Subcutaneous abdominal adipose tissue (tissue), 5 donors: ENCODE results near the gene TMPRSS6.

Experiments
- H3K27ac ChIP-seq: one replicate; pipeline ENCODE4 v1.7.0; 2013; ENCODE audit warnings: low read depth, mild to moderate bottlenecking, inconsistent platforms, low read length, moderate library complexity
- H3K27me3 ChIP-seq, 5 donors: one replicate each; pipeline ENCODE4 v1.7.0; 2013; ENCODE audit warnings: low read length in 5 of 5, inconsistent platforms in 1 of 5; ENCODE audit not compliant: control insufficient read depth in 5 of 5, insufficient read depth in 4 of 5
- H3K36me3 ChIP-seq, 5 donors: one replicate each; pipeline ENCODE4 v1.7.0; 2013; ENCODE audit warnings: low read length in 5 of 5; ENCODE audit not compliant: control insufficient read depth in 5 of 5, insufficient read depth in 5 of 5
- H3K4me1 ChIP-seq, 5 donors: one replicate each; pipeline ENCODE4 v1.7.0; 2013; ENCODE audit warnings: low read length in 5 of 5, mild to moderate bottlenecking in 3 of 5, moderate library complexity in 1 of 5; ENCODE audit not compliant: control insufficient read depth in 5 of 5, insufficient read depth in 5 of 5
- H3K4me3 ChIP-seq, 5 donors: one replicate each; pipeline ENCODE4 v1.7.0; 2013; ENCODE audit warnings: low read length in 5 of 5, low read depth in 1 of 5
- H3K9ac ChIP-seq, 5 donors: one replicate each; pipeline ENCODE4 v1.7.0; 2013; ENCODE audit warnings: low read length in 5 of 5, mild to moderate bottlenecking in 4 of 5, moderate library complexity in 3 of 5
- H3K9me3 ChIP-seq, 5 donors: one replicate each; pipeline ENCODE4 v1.7.0; 2013; ENCODE audit warnings: low read length in 5 of 5; ENCODE audit not compliant: control insufficient read depth in 5 of 5
- donor health status: healthy.
- donor health status: healthy.
- donor health status: healthy.
- donor health status: healthy.
- donor health status: healthy.

The TMPRSS6 gene

GRCh38 chr22:37118083-37118482, 8.6 kb upstream of the TMPRSS6 start:
- H3K9ac ChIP-seq = no peak overlapping the region
- no peaks in the 10 kb centered on the region for H3K36me3 ChIP-seq
- no peak overlapping the region for H3K27ac ChIP-seq

DNA sequence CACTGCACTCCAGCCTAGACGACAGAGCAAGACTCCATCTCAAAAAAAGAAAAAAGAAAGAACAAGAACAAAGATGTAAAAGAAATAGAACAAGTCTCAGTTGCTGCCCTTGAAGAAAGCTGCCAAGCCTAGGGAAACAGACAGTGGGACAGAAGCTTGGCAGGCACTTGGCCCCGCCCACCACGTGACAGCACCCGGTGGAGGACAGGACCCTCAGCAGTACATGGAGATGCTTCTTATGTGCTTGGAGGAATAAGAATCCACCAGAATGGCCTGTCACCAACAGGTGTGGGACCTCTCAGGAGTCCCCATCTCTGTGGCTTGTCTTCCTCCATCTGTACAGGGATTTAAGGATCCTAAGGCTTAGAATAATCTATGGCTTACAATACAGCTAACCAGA, 7.6 kb upstream of the TMPRSS6 start:
- Histone ChIP-seq H3K9ac (no peak overlapping the region), H3K27ac (no peak overlapping the region), H3K27me3 (peaks cover 0 to 20% (median 14%) of the 10 kb centered on the region in 5 donors), H3K36me3 (no peaks in the 10 kb centered on the region), H3K4me3 (no peak overlapping the region), H3K9me3 (no peaks in the 10 kb centered on the region), H3K4me1 (no peaks in the 10 kb centered on the region)

More at GRCh38 chr22:37118083-37118482, 8.6 kb upstream of the TMPRSS6 start:
- Histone ChIP-seq H3K27me3 (peaks cover 4 to 19% (median 13%) of the 10 kb centered on the region in 5 donors), H3K4me3 (no peak overlapping the region), H3K9me3 (no peaks in the 10 kb centered on the region), H3K4me1 (no peaks in the 10 kb centered on the region)

GRCh38 chr22:37115032-37115431, 5.5 kb upstream of the TMPRSS6 start:
- Histone ChIP-seq H3K9ac (no peak overlapping the region), H3K9me3 (no peaks in the 10 kb centered on the region), H3K27me3 (peaks cover 0 to 23% (median 17%) of the 10 kb centered on the region in 5 donors), H3K27ac (no peak overlapping the region), H3K4me3 (no peak overlapping the region), H3K4me1 (no peaks in the 10 kb centered on the region), H3K36me3 (no peaks in the 10 kb centered on the region)

GRCh38 chr22:37113757-37114156, 4.2 kb upstream of the TMPRSS6 start:
- Histone ChIP-seq H3K9me3 (no peaks in the 10 kb centered on the region), H3K36me3 (no peaks in the 10 kb centered on the region), H3K4me3 (no peak overlapping the region), H3K27ac (no peak overlapping the region), H3K4me1 (no peaks in the 10 kb centered on the region), H3K27me3 (peaks cover 0 to 24% (median 15%) of the 10 kb centered on the region in 5 donors), H3K9ac (no peak overlapping the region)

DNA sequence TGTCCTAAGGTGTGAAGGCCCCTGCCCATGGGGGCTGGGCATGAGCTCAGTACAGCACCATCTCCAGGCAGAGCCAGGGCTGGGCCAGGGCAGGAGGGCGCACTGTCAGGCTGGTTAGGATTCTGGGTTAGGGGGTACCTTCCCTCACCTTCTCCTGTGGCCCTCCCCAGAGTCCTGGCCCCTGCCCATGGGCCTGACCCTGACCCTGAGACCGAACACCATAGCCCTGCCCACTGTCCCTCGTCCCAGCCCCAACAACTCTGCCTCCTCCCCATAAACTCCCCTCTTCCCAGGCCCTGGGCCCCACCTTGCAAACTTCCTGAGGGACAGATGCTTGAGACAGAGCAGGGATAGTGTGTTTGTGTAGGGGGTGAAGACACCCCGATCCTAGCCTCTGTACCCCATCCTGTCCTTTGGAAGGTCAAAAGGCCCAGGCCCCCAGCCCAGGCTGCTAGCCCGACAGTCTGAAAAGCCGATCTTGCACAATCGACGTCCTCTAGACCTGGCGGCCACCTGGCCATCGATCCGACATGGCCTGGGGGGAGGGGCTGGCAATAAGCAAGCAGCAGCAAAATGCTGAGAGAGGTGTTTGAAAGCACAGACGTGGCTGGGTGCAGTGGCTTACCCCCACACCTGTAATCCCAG, 2.7 kb upstream of the TMPRSS6 start:
- Histone ChIP-seq H3K9me3 (no peaks in the 10 kb centered on the region), H3K27ac (no peak overlapping the region), H3K27me3 (peaks cover 0 to 26% (median 15%) of the 10 kb centered on the region in 5 donors), H3K4me1 (peaks cover 0 to 1% (median 0%) of the 10 kb centered on the region in 5 donors), H3K4me3 (no peak overlapping the region), H3K36me3 (no peaks in the 10 kb centered on the region), H3K9ac (no peak overlapping the region)

GRCh38 chr22:37111156-37111717, 1.7 kb upstream of the TMPRSS6 start:
- H3K4me1 ChIP-seq = peaks cover 0 to 1% (median 0%) of the 10 kb centered on the region in 5 donors
- H3K27me3 ChIP-seq = peaks cover 0 to 26% (median 19%) of the 10 kb centered on the region in 5 donors
- no peaks in the 10 kb centered on the region for H3K36me3 ChIP-seq
- no peak overlapping the region for H3K4me3 ChIP-seq
- no peaks in the 10 kb centered on the region for H3K9me3 ChIP-seq
- H3K9ac ChIP-seq = no peak overlapping the region
- H3K27ac ChIP-seq = no peak overlapping the region

DNA sequence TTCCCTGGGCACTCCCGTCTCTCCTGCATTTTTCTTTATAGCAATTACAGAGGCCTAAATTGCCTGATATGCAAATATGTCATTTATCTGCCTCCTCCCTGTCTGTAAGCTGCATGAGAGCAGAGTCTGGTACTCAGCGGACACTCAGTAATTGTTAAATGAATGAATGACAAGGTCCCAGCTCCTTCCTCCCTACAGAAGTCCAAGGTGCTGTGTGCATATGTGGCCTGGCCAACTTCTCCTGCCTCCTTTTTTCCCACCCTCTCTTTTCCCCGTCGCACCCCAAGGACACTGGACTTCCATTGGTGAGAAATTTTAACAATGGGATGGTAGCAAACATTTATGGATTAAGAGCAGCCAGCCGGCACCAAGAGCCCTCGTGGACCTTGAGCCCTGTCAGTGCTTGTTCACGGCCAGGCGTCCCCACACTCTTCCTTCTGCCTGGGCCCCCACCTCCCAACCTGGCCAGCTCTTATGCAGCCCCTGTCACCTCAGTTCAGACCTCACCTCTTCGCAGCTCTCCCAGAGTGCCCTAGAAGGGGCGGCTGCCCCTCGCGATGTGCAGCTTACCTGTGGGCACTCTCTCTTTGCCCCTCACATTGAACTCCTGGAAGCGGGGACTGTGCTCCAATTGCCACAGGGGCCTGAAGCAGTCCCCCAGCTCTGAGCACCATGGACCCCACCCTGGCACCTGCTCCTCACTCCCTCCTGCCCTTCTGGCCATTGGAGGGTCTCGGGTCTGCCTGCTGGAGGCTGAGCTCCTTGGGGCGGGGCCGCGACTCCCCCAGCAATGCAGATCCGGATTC, 1.5 kb downstream of the TMPRSS6 start:
- Histone ChIP-seq H3K27ac (no peak overlapping the region), H3K36me3 (no peaks in the 10 kb centered on the region), H3K4me3 (no peak overlapping the region)

DNA sequence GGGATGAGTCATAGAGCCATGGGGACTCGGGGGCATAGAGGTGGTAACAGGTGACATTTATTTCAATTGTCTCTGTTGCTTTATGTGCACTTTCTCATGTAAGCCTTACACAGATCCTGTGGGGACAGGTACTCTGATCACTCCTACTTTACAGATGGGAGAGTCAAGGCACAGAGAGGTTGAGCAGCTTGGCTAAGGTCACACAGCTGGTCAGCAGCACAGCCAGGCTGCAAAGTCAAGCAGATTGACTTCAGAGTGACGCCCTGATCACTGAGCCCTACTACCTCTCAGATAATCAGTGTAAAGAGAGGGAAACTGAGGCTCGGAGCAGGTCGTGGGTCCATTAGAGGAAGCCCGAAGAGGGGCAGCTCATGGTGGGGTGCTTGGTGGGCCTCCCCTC, 3.5 kb downstream of the TMPRSS6 start:
- peaks cover 7 to 25% (median 15%) of the 10 kb centered on the region in 5 donors for H3K27me3 ChIP-seq

More for the DNA sequence above, 1.5 kb downstream of the TMPRSS6 start:
- H3K9ac ChIP-seq = no peak overlapping the region
- H3K27me3 ChIP-seq = peaks cover 7 to 32% (median 25%) of the 10 kb centered on the region in 5 donors
- no peaks in the 10 kb centered on the region for H3K9me3 ChIP-seq
- H3K4me1 ChIP-seq = peaks cover 0 to 1% (median 0%) of the 10 kb centered on the region in 5 donors

GRCh38 chr22:37105154-37105553, 4.4 kb downstream of the TMPRSS6 start:
- Histone ChIP-seq H3K4me3 (no peak overlapping the region), H3K9me3 (no peaks in the 10 kb centered on the region), H3K4me1 (peaks cover 0 to 1% (median 0%) of the 10 kb centered on the region in 5 donors), H3K9ac (no peak overlapping the region), H3K36me3 (no peaks in the 10 kb centered on the region), H3K27ac (no peak overlapping the region), H3K27me3 (peaks cover 7 to 25% (median 15%) of the 10 kb centered on the region in 5 donors)

More for the DNA sequence above, 3.5 kb downstream of the TMPRSS6 start:
- H3K36me3 ChIP-seq = no peaks in the 10 kb centered on the region
- H3K4me1 ChIP-seq = peaks cover 0 to 1% (median 0%) of the 10 kb centered on the region in 5 donors
- no peak overlapping the region for H3K9ac ChIP-seq
- no peaks in the 10 kb centered on the region for H3K9me3 ChIP-seq
- H3K4me3 ChIP-seq = no peak overlapping the region
- H3K27ac ChIP-seq = no peak overlapping the region
